Activated CD4-positive, CD25-positive, alpha-beta regulatory T cell treated with anti-CD3 and anti-CD28 coated beads, Interleukin-2, amount 50 U/mL, for 72 hours (primary cell): ENCODE measurements around the gene TAF11L11.
"Not testable (repeated sequence)": the region's sequence is repeated elsewhere in the genome, so short reads cannot be mapped to it uniquely, and the experiment has no call there.

Experiments used
- DNase-seq: peaks from one replicate; pipeline ENCODE4 v3.0.0; 2021

TAF11L11 gene

GRCh38 chr5:17603880-17604279 lies at the start of gene TAF11L11:
Gene TAF11L11 (plus strand): TSS chr5:17604183.
- DNase-seq = not testable (repeated sequence)

- not testable (repeated sequence) for DNase-seq
Observed at GRCh38 chr5:17585658-17586057, 18.3 kb upstream of the TAF11L11 start, which contains the start of gene TAF11L7. Gene TAF11L7 (minus strand): TSS chr5:17585758.

GRCh38 chr5:17590860-17591259 lies 13.1 kb upstream of the TAF11L11 start, which contains the start of gene TAF11L8:
Gene TAF11L8 (minus strand): TSS chr5:17590960.
- not testable (repeated sequence) for DNase-seq

GRCh38 chr5:17594255-17594654 lies 9.7 kb upstream of the TAF11L11 start, which contains the start of gene TAF11L9:
Gene TAF11L9 (minus strand): TSS chr5:17594394.
- DNase-seq = peak; percentile 30

- DNase-seq = not testable (repeated sequence)
Observed at GRCh38 chr5:17597728-17598127, 6.3 kb upstream of the TAF11L11 start, which contains the start of gene TAF11L10. Gene TAF11L10 (minus strand): TSS chr5:17597828.

- no peak for DNase-seq
Observed at GRCh38 chr5:17604951-17605350, 968 bp downstream of the TAF11L11 start.

GRCh38 chr5:17607461-17607860 lies 3.5 kb downstream of the TAF11L11 start:
- DNase-seq = not testable (repeated sequence)

GRCh38 chr5:17610092-17610491 lies 6.1 kb downstream of the TAF11L11 start, which contains the start of gene TAF11L12:
Gene TAF11L12 (plus strand): TSS chr5:17610392.
- not testable (repeated sequence) for DNase-seq

- DNase-seq = no peak
Observed at GRCh38 chr5:17614872-17615605, 11.1 kb downstream of the TAF11L11 start.

GRCh38 chr5:17619354-17619753 lies 15.4 kb downstream of the TAF11L11 start:
- no peak for DNase-seq

GRCh38 chr5:17620627-17621026 lies 16.6 kb downstream of the TAF11L11 start:
- no peak for DNase-seq

GRCh38 chr5:17625686-17626085 lies 21.7 kb downstream of the TAF11L11 start:
- no peak for DNase-seq

GRCh38 chr5:17631788-17632187 lies 27.8 kb downstream of the TAF11L11 start, which contains the start of gene TAF11L13:
Gene TAF11L13 (plus strand): TSS chr5:17632088.
- DNase-seq = not testable (repeated sequence)

GRCh38 chr5:17634160-17634559 lies 30.2 kb downstream of the TAF11L11 start, which contains the start of gene TAF11L14:
Gene TAF11L14 (plus strand): TSS chr5:17634460.
- no peak for DNase-seq

- DNase-seq = not testable (repeated sequence)
Observed at GRCh38 chr5:17649232-17649631, 45.2 kb downstream of the TAF11L11 start.

- DNase-seq = not testable (repeated sequence)
Observed at GRCh38 chr5:17655201-17655759, 51.3 kb downstream of the TAF11L11 start.
